ENCODE measurements around the gene CFAP20DC.

CFAP20DC gene

GRCh38 chr3:58800032-58800431 lies 249.8 kb downstream of the CFAP20DC start:
- no peak for DNase-seq (ENCODE audit: low read depth)

GRCh38 chr3:58799271-58799670 lies 250.6 kb downstream of the CFAP20DC start:
- DNase-seq (ENCODE audit: low read depth) = no peak

GRCh38 chr3:58798312-58798711 lies 251.5 kb downstream of the CFAP20DC start:
- no peak for DNase-seq (ENCODE audit: low read depth)

- DNase-seq (ENCODE audit: low read depth) = no peak
These were observed 255.1 kb downstream of the CFAP20DC start for GRCh38 chr3:58794750-58795149.

- DNase-seq (ENCODE audit: low read depth) = no peak
These were observed 255.9 kb downstream of the CFAP20DC start for GRCh38 chr3:58793938-58794337.

GRCh38 chr3:58792921-58793451 lies 256.8 kb downstream of the CFAP20DC start:
- DNase-seq (ENCODE audit: low read depth) = no peak

GRCh38 chr3:58789385-58789784 lies 260.4 kb downstream of the CFAP20DC start:
- no peak for DNase-seq (ENCODE audit: low read depth)

GRCh38 chr3:58784888-58785287 lies 264.9 kb downstream of the CFAP20DC start:
- DNase-seq (ENCODE audit: low read depth) = no peak

GRCh38 chr3:58784425-58784824 lies 265.4 kb downstream of the CFAP20DC start:
- no peak for DNase-seq (ENCODE audit: low read depth)

GRCh38 chr3:58783845-58784244 lies 266.0 kb downstream of the CFAP20DC start:
- no peak for DNase-seq (ENCODE audit: low read depth)

GRCh38 chr3:58779934-58780333 lies 269.9 kb downstream of the CFAP20DC start:
- DNase-seq (ENCODE audit: low read depth) = no peak

GRCh38 chr3:58776231-58776630 lies 273.6 kb downstream of the CFAP20DC start:
- no peak for DNase-seq (ENCODE audit: low read depth)

GRCh38 chr3:58772462-58772861 lies 277.4 kb downstream of the CFAP20DC start:
- DNase-seq (ENCODE audit: low read depth) = no peak

- no peak for DNase-seq (ENCODE audit: low read depth)
These were observed 280.8 kb downstream of the CFAP20DC start for GRCh38 chr3:58769065-58769464.

- DNase-seq (ENCODE audit: low read depth) = no peak
These were observed 283.1 kb downstream of the CFAP20DC start for GRCh38 chr3:58766587-58767282.

- DNase-seq (ENCODE audit: low read depth) = no peak
These were observed 294.7 kb downstream of the CFAP20DC start for GRCh38 chr3:58755150-58755549.

GRCh38 chr3:58754074-58754473 lies 295.8 kb downstream of the CFAP20DC start:
- no peak for DNase-seq (ENCODE audit: low read depth)

- no peak for DNase-seq (ENCODE audit: low read depth)
These were observed 297.8 kb downstream of the CFAP20DC start for GRCh38 chr3:58751882-58752567.

- no peak for DNase-seq (ENCODE audit: low read depth)
These were observed 298.6 kb downstream of the CFAP20DC start for GRCh38 chr3:58751235-58751634.

- DNase-seq (ENCODE audit: low read depth) = no peak
These were observed 299.9 kb downstream of the CFAP20DC start for GRCh38 chr3:58749948-58750347.

- no peak for DNase-seq (ENCODE audit: low read depth)
These were observed 301.8 kb downstream of the CFAP20DC start for GRCh38 chr3:58748024-58748423.

- no peak for DNase-seq (ENCODE audit: low read depth)
These were observed 303.1 kb downstream of the CFAP20DC start for GRCh38 chr3:58746758-58747157.

- no peak for DNase-seq (ENCODE audit: low read depth)
These were observed 306.5 kb downstream of the CFAP20DC start for GRCh38 chr3:58743296-58743695.

GRCh38 chr3:58742239-58742638 lies 307.6 kb downstream of the CFAP20DC start:
- no peak for DNase-seq (ENCODE audit: low read depth)
